ENCODE results near the gene FAAP100.

DNA sequence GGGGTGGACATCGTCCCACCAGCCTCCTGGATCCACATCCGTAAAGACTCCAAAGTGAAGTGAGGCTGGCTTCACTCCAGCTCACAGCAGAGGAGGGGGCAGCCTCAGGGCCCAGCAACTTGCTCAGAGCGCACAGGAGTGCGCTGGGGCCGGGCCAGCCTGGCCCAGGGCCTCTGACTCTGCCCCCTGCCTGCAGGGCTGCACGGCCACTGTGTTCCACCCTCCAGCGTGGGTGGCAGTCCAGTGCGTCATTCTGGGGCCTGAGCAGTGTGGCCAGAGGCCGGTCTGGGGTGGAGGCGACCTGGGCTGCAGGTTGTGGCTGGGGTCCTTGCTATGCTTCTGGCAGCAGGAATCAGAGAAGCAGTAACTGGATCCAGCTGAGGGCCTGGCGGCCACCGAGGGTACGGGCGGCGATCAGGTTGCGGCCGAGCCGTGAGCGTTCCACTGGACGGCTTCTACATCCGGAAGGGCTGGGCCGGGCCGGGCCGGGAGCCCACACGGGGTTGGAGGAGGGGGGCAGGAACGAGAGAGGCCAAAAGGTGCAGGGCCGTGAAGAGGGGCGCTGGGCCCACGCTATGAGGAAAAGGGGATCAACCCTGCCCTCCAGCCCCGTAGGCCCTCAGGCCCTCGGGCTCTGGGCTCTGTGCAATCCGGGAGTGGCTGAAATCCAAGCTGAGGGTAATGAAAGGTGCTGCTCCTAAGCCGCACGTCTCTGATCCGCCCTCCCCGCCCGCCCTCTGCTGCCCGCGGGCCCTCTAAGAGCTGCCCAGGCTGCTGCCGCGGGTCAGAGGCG, 24.4 kb downstream of the FAAP100 start, which contains the start of gene FSCN2:
- TF ChIP-seq, protein P1, sequence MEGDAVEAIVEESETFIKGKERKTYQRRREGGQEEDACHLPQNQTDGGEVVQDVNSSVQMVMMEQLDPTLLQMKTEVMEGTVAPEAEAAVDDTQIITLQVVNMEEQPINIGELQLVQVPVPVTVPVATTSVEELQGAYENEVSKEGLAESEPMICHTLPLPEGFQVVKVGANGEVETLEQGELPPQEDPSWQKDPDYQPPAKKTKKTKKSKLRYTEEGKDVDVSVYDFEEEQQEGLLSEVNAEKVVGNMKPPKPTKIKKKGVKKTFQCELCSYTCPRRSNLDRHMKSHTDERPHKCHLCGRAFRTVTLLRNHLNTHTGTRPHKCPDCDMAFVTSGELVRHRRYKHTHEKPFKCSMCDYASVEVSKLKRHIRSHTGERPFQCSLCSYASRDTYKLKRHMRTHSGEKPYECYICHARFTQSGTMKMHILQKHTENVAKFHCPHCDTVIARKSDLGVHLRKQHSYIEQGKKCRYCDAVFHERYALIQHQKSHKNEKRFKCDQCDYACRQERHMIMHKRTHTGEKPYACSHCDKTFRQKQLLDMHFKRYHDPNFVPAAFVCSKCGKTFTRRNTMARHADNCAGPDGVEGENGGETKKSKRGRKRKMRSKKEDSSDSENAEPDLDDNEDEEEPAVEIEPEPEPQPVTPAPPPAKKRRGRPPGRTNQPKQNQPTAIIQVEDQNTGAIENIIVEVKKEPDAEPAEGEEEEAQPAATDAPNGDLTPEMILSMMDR (IDR thresholded peaks at IDR 0.05 in 4 of 5, conservative IDR thresholded peaks at IDR 0.05 in 1 of 5): peak in 3 of 5 experiments; percentile 12 to 38 (median 37)
- no peak for TF ChIP-seq POLR2A (IDR thresholded peaks at IDR 0.05)
